ENCODE results near the gene TOB2.

DNA sequence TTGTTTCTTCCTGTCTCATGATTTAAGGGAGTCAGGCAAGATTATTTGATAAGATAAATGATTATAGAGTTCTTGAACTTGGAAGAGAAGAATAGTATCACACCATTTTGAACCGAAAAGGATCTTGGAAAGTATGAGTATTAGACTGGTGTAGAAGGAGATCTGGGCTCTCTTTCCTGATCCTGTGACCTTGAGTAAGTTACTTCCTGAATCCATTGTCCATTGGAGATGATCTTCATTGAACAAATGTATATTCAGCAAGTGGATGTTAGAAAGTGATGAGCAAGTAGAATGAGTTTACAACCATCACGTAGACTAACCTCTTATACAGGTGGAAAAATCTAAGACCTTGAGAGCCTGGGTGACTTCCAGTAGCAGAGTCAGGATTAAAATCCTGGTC is 24.3 kb upstream of the TOB2 start:
- TF ChIP-seq, protein P1, sequence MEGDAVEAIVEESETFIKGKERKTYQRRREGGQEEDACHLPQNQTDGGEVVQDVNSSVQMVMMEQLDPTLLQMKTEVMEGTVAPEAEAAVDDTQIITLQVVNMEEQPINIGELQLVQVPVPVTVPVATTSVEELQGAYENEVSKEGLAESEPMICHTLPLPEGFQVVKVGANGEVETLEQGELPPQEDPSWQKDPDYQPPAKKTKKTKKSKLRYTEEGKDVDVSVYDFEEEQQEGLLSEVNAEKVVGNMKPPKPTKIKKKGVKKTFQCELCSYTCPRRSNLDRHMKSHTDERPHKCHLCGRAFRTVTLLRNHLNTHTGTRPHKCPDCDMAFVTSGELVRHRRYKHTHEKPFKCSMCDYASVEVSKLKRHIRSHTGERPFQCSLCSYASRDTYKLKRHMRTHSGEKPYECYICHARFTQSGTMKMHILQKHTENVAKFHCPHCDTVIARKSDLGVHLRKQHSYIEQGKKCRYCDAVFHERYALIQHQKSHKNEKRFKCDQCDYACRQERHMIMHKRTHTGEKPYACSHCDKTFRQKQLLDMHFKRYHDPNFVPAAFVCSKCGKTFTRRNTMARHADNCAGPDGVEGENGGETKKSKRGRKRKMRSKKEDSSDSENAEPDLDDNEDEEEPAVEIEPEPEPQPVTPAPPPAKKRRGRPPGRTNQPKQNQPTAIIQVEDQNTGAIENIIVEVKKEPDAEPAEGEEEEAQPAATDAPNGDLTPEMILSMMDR (IDR thresholded peaks at IDR 0.05; ENCODE audit: low read depth, low read length) = no peak
- TF ChIP-seq EZH2phosphoT487 (IDR thresholded peaks at IDR 0.05; ENCODE audit: low read depth) = no peak

Data from OCI-LY3 (cell line).